ENCODE data around the gene XXYLT1.
"Not testable (repeated sequence)": the region's sequence is repeated elsewhere in the genome, so short reads cannot be mapped to it uniquely, and the experiment has no call there.

The XXYLT1 gene

GRCh38 chr3:195226900-195227447 lies 44.0 kb downstream of the XXYLT1 start:
- DNase-seq (ENCODE audit: low read depth): peak; percentile 39

- DNase-seq (ENCODE audit: low read depth): no peak
Measured at GRCh38 chr3:195226445-195226844, 44.5 kb downstream of the XXYLT1 start.

GRCh38 chr3:195224980-195225580 lies 45.9 kb downstream of the XXYLT1 start:
- DNase-seq (ENCODE audit: low read depth): no peak

GRCh38 chr3:195224156-195224979 lies 46.6 kb downstream of the XXYLT1 start:
- no peak for DNase-seq (ENCODE audit: low read depth)

GRCh38 chr3:195221876-195222617 lies 48.9 kb downstream of the XXYLT1 start:
- DNase-seq (ENCODE audit: low read depth): no peak

GRCh38 chr3:195221015-195221853 lies 49.7 kb downstream of the XXYLT1 start:
- peak; percentile 69 for DNase-seq (ENCODE audit: low read depth)

- DNase-seq (ENCODE audit: low read depth): peak; percentile 40
Measured at GRCh38 chr3:195219351-195220230, 51.4 kb downstream of the XXYLT1 start.

- DNase-seq (ENCODE audit: low read depth): not testable (repeated sequence)
Measured at GRCh38 chr3:195218331-195218730, 52.6 kb downstream of the XXYLT1 start.

- DNase-seq (ENCODE audit: low read depth): not testable (repeated sequence)
Measured at GRCh38 chr3:195215576-195215975, 55.4 kb downstream of the XXYLT1 start.

GRCh38 chr3:195214381-195214780 lies 56.6 kb downstream of the XXYLT1 start:
- DNase-seq (ENCODE audit: low read depth): no peak

GRCh38 chr3:195213639-195214315 lies 57.2 kb downstream of the XXYLT1 start:
- DNase-seq (ENCODE audit: low read depth): no peak

- DNase-seq (ENCODE audit: low read depth): no peak
Measured at GRCh38 chr3:195212749-195213375, 58.1 kb downstream of the XXYLT1 start.

- DNase-seq (ENCODE audit: low read depth): peak; percentile 38
Measured at GRCh38 chr3:195212033-195212748, 58.8 kb downstream of the XXYLT1 start.

- peak; percentile 98 for DNase-seq (ENCODE audit: low read depth)
Measured at GRCh38 chr3:195210266-195210973, 60.5 kb downstream of the XXYLT1 start.

GRCh38 chr3:195209847-195210265 lies 61.1 kb downstream of the XXYLT1 start:
- peak; percentile 78 for DNase-seq (ENCODE audit: low read depth)

GRCh38 chr3:195209083-195209846 lies 61.7 kb downstream of the XXYLT1 start:
- peak; percentile 35 for DNase-seq (ENCODE audit: low read depth)

- DNase-seq (ENCODE audit: low read depth): no peak
Measured at GRCh38 chr3:195208631-195209030, 62.3 kb downstream of the XXYLT1 start.

Measured in EH (cell line).